DND-41 (cell line): Measurements from ENCODE around the gene EGFLAM.

ENCODE experiments used
- CTCF ChIP-seq: IDR thresholded peaks from 2 replicates; pipeline ENCODE4 v1.5.1; 2012; ENCODE audit warnings: borderline replicate concordance, low read length, moderate library complexity, mild to moderate bottlenecking; ENCODE audit not compliant: poor library complexity, severe bottlenecking; ENCODE audit errors: extremely low read depth
- EZH2 ChIP-seq: IDR thresholded peaks from 3 replicates; pipeline ENCODE4 v1.6.1; 2012; ENCODE audit warnings: borderline replicate concordance, low read depth, mild to moderate bottlenecking, moderate library complexity, low read length, inconsistent platforms; ENCODE audit not compliant: severe bottlenecking

- TF ChIP-seq EZH2 (no peak), CTCF (no peak)
Observed at GRCh38 chr5:38375423-38375822, 117.1 kb downstream of the EGFLAM start.
